ENCODE measurements around the gene NRXN3. TPM values are rescaled to one million over a fixed set of nuclear protein-coding genes. Genes with fewer than 3 reads are reported as not detected.

The NRXN3 gene
- total RNA-seq, 1 experiment from 2014 or later = not detected

GRCh38 chr14:79708426-79709388 is 1538.5 kb downstream of the NRXN3 start:
- H2AFZ ChIP-seq (ENCODE audit: low read depth, low read length, poor library complexity, severe bottlenecking) = no peak overlapping the region
- CTCF ChIA-PET = no interaction called here
- TF ChIP-seq MAX (IDR thresholded peaks at IDR 0.05) = no peak
- TF ChIP-seq TCF7L2 (IDR thresholded peaks at IDR 0.05; ENCODE audit: borderline replicate concordance, extremely low read depth, insufficient read depth, insufficient read length) = no peak
- TF ChIP-seq EZH2 (IDR thresholded peaks at IDR 0.05) = no peak
- no peak for ATAC-seq
- H3K4me1 ChIP-seq (ENCODE audit: control insufficient read depth in 1 of 2, insufficient read depth in 2 of 2, low read length in 2 of 2) = no peaks in the 10 kb centered on the region
- no peaks in the 10 kb centered on the region for H4K20me1 ChIP-seq (ENCODE audit: insufficient read depth)
- H3K36me3 ChIP-seq (ENCODE audit: control insufficient read depth in 1 of 2, insufficient read depth in 2 of 2, low read length in 2 of 2) = no peaks in the 10 kb centered on the region
- no TSS peak for BruUV-seq (replicated peaks)
- intact Hi-C loops (cut with micrococcal nuclease) = no loop called here
- DNase-seq (ENCODE audit: low read depth, low spot score) = no peak
- POLR2A ChIA-PET = no interaction called here
- H3K27me3 ChIP-seq (ENCODE audit: insufficient read depth, low read length) = no peaks in the 10 kb centered on the region
- peaks cover 0 to 17% of the 10 kb centered on the region in 2 experiments; a peak in 2 of 4 replicates for H3K9me3 ChIP-seq (ENCODE audit: control insufficient read depth in 1 of 2, insufficient read depth in 1 of 2, low read depth in 1 of 2, low read length in 2 of 2)
- H3K4me3 ChIP-seq (replicated peaks in 1 of 2; ENCODE audit: low read depth in 1 of 2, low read length in 2 of 2) = no peak overlapping the region
- H3K9ac ChIP-seq (ENCODE audit: low read length) = no peak overlapping the region
- no peaks in the 10 kb centered on the region for H3K9me2 ChIP-seq (ENCODE audit: insufficient read depth)
- RAD21 ChIA-PET (ENCODE audit: low non-redundant PET in 1 of 2, low total read pairs in 2 of 2, uncharacterized antibody in 2 of 2, unreplicated experiment in 2 of 2) = no interaction called here
- H3K4me2 ChIP-seq (ENCODE audit: low read length) = no peak overlapping the region
- no peaks in the 10 kb centered on the region for H3K79me2 ChIP-seq (ENCODE audit: insufficient read depth, low read length)
- no peak overlapping the region for H3K27ac ChIP-seq (ENCODE audit: low read depth, low read length)

- intact Hi-C loops (cut with micrococcal nuclease) = no loop called here
- POLR2A ChIA-PET = no interaction called here
- peaks cover 0 to 21% of the 10 kb centered on the region in 2 experiments; a peak in 2 of 4 replicates for H3K9me3 ChIP-seq (ENCODE audit: control insufficient read depth in 1 of 2, insufficient read depth in 1 of 2, low read depth in 1 of 2, low read length in 2 of 2)
- no peak for ATAC-seq
- RAD21 ChIA-PET (ENCODE audit: low non-redundant PET in 1 of 2, low total read pairs in 2 of 2, uncharacterized antibody in 2 of 2, unreplicated experiment in 2 of 2) = no interaction called here
- no peaks in the 10 kb centered on the region for H3K4me1 ChIP-seq (ENCODE audit: control insufficient read depth in 1 of 2, insufficient read depth in 2 of 2, low read length in 2 of 2)
- H3K4me2 ChIP-seq (ENCODE audit: low read length) = no peak overlapping the region
- no peak overlapping the region for H3K27ac ChIP-seq (ENCODE audit: low read depth, low read length)
- no peaks in the 10 kb centered on the region for H3K79me2 ChIP-seq (ENCODE audit: insufficient read depth, low read length)
- H3K27me3 ChIP-seq (ENCODE audit: insufficient read depth, low read length) = no peaks in the 10 kb centered on the region
- H3K36me3 ChIP-seq (ENCODE audit: control insufficient read depth in 1 of 2, insufficient read depth in 2 of 2, low read length in 2 of 2) = no peaks in the 10 kb centered on the region
- H3K4me3 ChIP-seq (replicated peaks in 1 of 2; ENCODE audit: low read depth in 1 of 2, low read length in 2 of 2) = no peak overlapping the region
- no peaks in the 10 kb centered on the region for H4K20me1 ChIP-seq (ENCODE audit: insufficient read depth)
- CTCF ChIA-PET = no interaction called here
- no peak overlapping the region for H2AFZ ChIP-seq (ENCODE audit: low read depth, low read length, poor library complexity, severe bottlenecking)
- H3K9ac ChIP-seq (ENCODE audit: low read length) = no peak overlapping the region
- no TSS peak for BruUV-seq (replicated peaks)
- DNase-seq (ENCODE audit: low read depth, low spot score) = no peak
- H3K9me2 ChIP-seq (ENCODE audit: insufficient read depth) = no peaks in the 10 kb centered on the region
- TF ChIP-seq POLR2AphosphoS5 (IDR thresholded peaks at IDR 0.05; ENCODE audit: low read depth, low read length) (no peak), JUND (IDR thresholded peaks at IDR 0.05) (no peak), CEBPB (IDR thresholded peaks at IDR 0.05; ENCODE audit: low read depth) (no peak), SP1 (IDR thresholded peaks at IDR 0.05; ENCODE audit: low read depth) (no peak), ATF3 (IDR thresholded peaks at IDR 0.05) (no peak), EZH2phosphoT487 (IDR thresholded peaks at IDR 0.05; ENCODE audit: borderline replicate concordance) (no peak), SRF (IDR thresholded peaks at IDR 0.05; ENCODE audit: low read depth) (no peak), MAX (IDR thresholded peaks at IDR 0.05) (no peak), SIN3A (IDR thresholded peaks at IDR 0.05; ENCODE audit: low read depth) (no peak), ZBTB33 (IDR thresholded peaks at IDR 0.05; ENCODE audit: extremely low read depth, insufficient replicate concordance, low read length) (no peak), ELF1 (IDR thresholded peaks at IDR 0.05; ENCODE audit: borderline replicate concordance, low read depth) (no peak), CBX3 (IDR thresholded peaks at IDR 0.05; ENCODE audit: low read depth) (no peak), EZH2 (IDR thresholded peaks at IDR 0.05) (no peak), ZFX (IDR thresholded peaks at IDR 0.05) (no peak), POLR2A (IDR thresholded peaks at IDR 0.05; ENCODE audit: borderline replicate concordance, extremely low read depth, insufficient read depth, insufficient read length) (no peak)
Observed at GRCh38 chr14:79709573-79709972, 1539.4 kb downstream of the NRXN3 start.

All from HCT116 (cell line).